Head of caudate nucleus (tissue), 42 donors: ENCODE results near the gene STK38.

Experiments used
- DNase-seq, 42 donors: peaks; one replicate each; pipeline versions ENCODE4 v3.0.0 to v3.0.0-alpha.2; 2020 to 2021; ENCODE audit warnings: mixed read lengths in 7 of 42
- intact Hi-C: fragments of 100-400 bp; cut with DNase I; formaldehyde crosslinking; loops from one replicate; pipeline ENCODE4 v1.15.0; 2022

Gene STK38

GRCh38 chr6:36536873-36537547 is 10.3 kb downstream of the STK38 start:
- DNase-seq = no peak
- intact Hi-C loops = no loop called here

- intact Hi-C loops = no loop called here
These were observed 14.0 kb downstream of the STK38 start for GRCh38 chr6:36533321-36533720.

GRCh38 chr6:36526066-36526465 is 21.2 kb downstream of the STK38 start:
- DNase-seq = no peak
- intact Hi-C loops = no loop called here

More at GRCh38 chr6:36533321-36533720, 14.0 kb downstream of the STK38 start:
- DNase-seq = no peak

GRCh38 chr6:36525346-36525745 is 21.9 kb downstream of the STK38 start:
- DNase-seq = no peak
- intact Hi-C loops = no loop called here

GRCh38 chr6:36524871-36525270 is 22.4 kb downstream of the STK38 start:
- DNase-seq = no peak
- intact Hi-C loops = no loop called here

- intact Hi-C loops = no loop called here
- no peak for DNase-seq
These were observed 23.3 kb downstream of the STK38 start for GRCh38 chr6:36523936-36524499.

GRCh38 chr6:36523451-36523850 is 23.8 kb downstream of the STK38 start:
- DNase-seq = no peak
- intact Hi-C loops = no loop called here

GRCh38 chr6:36519352-36519751 is 27.9 kb downstream of the STK38 start:
- no peak for DNase-seq
- intact Hi-C loops = no loop called here

GRCh38 chr6:36517408-36517807 is 29.9 kb downstream of the STK38 start:
- DNase-seq = no peak
- intact Hi-C loops = no loop called here

- intact Hi-C loops = no loop called here
These were observed 30.3 kb downstream of the STK38 start for GRCh38 chr6:36516988-36517387.

GRCh38 chr6:36516559-36516958 is 30.7 kb downstream of the STK38 start:
- DNase-seq = no peak
- intact Hi-C loops = no loop called here

More at GRCh38 chr6:36516988-36517387, 30.3 kb downstream of the STK38 start:
- DNase-seq = no peak

- DNase-seq = no peak
- intact Hi-C loops = no loop called here
These were observed 31.4 kb downstream of the STK38 start for GRCh38 chr6:36515844-36516243.

GRCh38 chr6:36514554-36515456 is 32.5 kb downstream of the STK38 start:
- DNase-seq = no peak
- intact Hi-C loops = no loop called here

GRCh38 chr6:36510365-36510764 is 36.9 kb downstream of the STK38 start:
- intact Hi-C loops = no loop called here
- no peak for DNase-seq

GRCh38 chr6:36508532-36508931 is 38.7 kb downstream of the STK38 start:
- intact Hi-C loops = no loop called here
- DNase-seq = no peak

- no peak for DNase-seq
- intact Hi-C loops = no loop called here
These were observed 40.7 kb downstream of the STK38 start for GRCh38 chr6:36506611-36507010.

GRCh38 chr6:36505744-36506534 is 41.3 kb downstream of the STK38 start:
- intact Hi-C loops = no loop called here
- no peak for DNase-seq

- no peak for DNase-seq
- intact Hi-C loops = no loop called here
These were observed 42.3 kb downstream of the STK38 start for GRCh38 chr6:36504982-36505381.

GRCh38 chr6:36504181-36504580 is 43.1 kb downstream of the STK38 start:
- intact Hi-C loops = no loop called here
- no peak for DNase-seq
